ENCODE data around the gene TP53.
A peak's percentile ranks its signal among the peaks of the same experiment; 100 is the strongest.

The TP53 gene

DNA sequence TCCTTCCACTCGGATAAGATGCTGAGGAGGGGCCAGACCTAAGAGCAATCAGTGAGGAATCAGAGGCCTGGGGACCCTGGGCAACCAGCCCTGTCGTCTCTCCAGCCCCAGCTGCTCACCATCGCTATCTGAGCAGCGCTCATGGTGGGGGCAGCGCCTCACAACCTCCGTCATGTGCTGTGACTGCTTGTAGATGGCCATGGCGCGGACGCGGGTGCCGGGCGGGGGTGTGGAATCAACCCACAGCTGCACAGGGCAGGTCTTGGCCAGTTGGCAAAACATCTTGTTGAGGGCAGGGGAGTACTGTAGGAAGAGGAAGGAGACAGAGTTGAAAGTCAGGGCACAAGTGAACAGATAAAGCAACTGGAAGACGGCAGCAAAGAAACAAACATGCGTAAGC, 12.4 kb downstream of the TP53 start:
- DNase-seq (ENCODE audit: low spot score), result no peak

DNA sequence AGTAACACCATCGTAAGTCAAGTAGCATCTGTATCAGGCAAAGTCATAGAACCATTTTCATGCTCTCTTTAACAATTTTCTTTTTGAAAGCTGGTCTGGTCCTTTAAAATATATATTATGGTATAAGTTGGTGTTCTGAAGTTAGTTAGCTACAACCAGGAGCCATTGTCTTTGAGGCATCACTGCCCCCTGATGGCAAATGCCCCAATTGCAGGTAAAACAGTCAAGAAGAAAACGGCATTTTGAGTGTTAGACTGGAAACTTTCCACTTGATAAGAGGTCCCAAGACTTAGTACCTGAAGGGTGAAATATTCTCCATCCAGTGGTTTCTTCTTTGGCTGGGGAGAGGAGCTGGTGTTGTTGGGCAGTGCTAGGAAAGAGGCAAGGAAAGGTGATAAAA, 14.1 kb downstream of the TP53 start:
- DNase-seq (ENCODE audit: low spot score), result peak; percentile 78

DNA sequence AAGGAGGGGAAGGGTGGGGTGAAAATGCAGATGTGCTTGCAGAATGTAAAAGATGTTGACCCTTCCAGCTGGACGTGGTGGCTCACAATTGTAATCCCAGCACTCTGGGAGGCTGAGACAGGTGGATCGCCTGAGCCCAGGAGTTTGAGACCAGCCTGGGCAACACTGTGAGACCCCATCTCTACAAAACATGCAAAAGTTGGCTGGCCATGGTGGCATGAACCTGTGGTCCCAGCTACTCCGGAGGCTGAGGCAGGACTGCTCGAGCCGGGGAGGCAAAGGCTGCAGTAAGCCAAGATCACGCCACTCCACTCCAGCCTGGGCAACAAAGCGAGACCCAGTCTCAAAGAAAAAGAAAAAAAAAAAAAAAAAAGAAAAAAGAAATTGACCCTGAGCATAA, 18.8 kb downstream of the TP53 start:
- DNase-seq (ENCODE audit: low spot score), result no peak

DNA sequence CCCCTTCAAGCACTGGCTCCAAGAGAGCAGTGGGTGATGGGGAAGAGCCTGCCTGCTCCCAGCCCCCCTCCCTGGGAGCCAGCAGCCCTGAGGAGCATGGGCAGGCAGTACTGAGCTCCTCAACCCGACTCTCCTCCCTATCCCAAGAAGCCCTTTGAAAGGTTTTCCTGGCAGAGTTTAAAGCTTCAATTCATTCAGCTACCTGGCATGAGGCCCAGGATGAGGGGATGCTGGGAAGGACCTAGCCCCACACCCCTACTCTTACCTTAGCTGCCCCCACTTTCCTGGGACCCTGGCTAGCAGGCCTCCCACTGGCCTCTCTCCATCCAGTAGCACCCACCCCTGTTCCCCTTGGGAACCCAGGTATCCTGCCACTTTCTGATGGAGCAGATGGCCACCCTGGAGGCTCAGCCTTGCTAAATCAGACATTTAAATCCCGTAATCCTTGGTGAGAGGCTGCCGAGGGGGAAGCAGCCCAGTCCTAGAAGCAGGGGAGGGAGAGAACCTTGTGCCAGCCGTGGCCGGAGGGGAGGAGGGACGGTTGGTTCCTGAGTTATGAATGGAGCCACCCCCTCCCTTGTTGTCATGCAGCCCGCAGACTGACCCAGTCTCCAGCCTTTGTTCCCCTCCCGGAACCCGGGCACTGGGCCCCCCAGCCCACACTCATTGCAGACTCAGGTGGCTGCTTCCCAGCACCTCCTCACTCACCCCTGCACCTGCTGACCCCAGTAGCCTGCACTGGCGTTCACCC, 19.5 kb downstream of the TP53 start:
- no peak for DNase-seq (ENCODE audit: low spot score)

DNA sequence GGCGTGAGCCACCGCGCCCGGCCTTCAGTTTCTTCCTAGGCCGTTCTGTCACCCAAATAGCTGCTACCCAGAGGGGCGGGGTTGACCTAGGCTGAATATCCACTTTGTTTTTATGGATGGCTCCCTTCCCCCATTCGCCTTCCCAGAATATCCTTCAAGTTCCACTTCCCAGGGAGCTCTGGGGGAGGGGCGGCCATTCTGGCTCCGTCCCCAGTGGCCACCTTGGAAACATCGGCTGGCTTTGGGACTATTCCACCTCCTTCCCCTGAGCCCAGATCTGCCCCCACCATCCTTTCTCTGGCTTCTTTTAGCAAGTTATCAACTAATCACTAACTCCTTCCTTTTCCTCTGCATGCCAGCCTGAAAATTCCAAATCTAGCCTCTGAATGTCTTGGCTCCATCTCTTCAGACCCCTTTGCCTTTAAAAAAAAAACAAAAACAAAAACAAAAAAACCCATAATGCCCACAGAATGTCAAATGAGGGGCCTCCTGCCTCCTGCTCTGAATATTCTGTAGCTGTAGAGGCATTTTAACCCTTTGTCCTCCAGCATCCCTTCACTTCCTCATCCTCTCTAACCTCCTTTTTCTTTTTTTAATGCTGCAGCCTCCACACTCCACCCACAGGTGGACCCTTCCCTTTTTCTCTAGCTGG, 30.2 kb downstream of the TP53 start:
- no peak for DNase-seq (ENCODE audit: low spot score)

DNA sequence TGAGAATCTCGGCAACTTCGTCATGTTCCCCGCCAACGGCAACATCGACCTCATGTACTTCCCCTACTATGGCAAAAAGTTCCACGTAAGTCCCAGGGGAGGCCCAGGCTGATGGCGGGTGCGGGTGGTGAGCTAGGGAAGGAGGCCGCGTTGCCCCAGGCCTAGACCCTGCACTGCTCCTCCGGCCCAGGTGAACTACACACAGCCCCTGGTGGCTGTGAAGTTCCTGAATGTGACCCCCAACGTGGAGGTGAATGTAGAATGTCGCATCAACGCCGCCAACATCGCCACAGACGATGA, 31.8 kb downstream of the TP53 start:
- DNase-seq (ENCODE audit: low spot score), result no peak

DNA sequence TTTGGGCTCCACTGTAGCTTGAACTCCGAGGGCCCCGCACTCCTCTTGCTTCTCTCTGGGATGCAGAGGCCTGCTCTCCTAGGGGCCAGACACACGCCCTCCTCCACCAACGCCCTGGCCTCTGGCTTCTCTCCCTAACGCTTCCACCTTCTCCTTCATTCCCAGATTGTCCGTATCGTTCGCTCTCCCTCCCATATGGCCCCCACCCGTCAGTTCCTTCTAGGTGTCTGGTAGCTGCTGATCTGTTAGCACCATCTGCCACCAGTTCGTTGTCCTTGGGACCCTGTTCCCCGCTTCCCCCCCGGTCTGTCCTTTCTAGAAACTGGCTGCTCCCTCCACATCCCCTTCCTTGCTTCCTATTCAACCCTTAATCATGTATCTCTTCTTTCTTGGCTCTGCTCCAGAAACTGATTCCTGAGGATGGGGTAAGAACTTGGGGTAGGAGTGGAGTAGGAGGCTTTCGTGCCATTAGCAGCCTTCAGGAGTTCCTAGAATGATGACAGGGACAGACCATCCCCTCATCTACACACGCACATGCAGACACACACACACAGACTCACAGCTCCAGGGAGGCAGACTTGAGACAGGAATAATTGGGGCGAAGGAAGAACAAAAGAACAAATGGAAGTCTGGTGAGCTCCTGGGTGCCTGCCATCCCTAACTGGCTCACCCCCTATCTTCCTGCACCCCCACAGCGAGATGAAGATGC, 32.3 kb downstream of the TP53 start:
- DNase-seq (ENCODE audit: low spot score), result peak; percentile 23

DNA sequence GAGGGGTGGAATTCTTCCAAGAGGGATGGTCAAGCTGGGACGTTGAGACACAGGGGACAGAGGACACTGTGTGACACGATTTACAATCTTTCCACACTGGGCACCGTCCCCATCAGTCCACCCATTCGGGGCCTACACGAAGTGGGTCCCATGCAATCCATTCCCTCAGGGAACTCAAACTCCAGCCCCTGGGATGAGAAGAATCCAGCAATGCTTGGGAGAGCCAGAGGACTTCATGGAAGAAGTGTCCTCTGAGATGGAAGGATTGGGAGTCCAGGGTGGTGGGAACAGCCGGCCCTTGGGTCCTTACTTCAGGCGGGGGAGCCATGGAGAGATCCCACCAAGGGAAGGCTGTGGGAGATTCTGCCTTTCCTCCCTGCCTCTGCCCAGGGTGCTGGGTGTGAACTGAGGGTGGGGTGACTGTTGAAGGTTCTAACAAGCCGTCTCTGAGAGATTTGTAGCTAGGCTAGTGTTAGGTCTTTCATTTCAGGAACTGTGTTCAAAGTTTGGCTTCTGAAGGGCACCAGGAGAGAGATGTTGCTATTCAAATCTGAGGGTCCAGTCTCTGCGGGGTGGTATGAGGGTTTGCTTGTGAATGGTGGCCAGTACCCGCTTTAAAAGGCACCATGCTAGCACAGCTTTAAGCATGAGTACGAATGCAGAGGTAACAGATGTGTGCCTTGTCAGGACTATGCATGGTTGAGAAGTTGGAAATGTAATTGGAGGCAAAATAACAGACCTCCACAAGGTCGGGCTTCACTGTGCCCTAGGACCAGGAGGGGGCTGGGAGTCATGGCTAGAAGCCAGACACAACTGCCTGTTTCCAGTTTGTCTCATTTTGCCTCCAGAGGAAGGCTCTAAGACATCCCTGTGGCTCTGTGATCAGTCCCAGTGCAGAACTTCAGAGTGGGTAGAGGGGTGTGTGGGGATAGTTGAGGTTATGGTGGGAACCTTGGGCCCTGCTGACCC, 34.6 kb downstream of the TP53 start:
- peak; percentile 51 for DNase-seq (ENCODE audit: low spot score)

DNA sequence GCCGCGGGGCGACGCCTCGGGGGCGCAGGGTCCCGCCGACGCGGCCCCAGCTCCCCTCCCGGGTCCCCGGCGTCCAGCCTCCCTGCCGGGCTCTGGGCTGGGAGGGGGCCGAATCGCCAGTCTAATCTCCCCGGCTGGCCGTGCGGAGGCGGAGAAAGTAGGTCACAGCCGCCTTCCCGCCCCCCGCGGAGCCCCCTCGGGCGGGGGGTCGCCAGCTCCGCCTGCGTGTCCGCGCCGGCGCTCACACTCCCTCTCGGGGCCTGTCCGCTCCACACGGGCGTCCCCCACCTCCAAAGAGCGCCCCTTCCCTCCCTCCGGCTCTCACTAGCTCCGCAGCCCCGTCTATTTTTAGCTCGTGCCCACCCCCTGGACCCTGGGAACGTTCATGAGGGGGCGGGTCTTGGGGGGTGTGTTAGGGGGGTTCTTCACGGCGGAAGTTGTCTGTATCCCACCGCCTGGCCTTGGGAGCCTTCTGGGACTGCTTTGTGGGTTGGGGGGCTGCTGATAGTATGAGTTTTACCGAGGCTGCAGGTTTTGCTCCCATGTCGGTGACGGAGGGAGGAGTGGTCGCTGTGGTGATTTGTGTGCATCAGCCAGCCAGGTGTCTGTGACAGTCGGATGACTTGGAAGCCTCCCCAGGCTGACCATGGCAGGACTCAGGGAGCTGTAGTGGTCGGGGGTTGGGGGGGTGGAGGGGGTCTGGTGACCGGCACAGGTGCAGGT, 35.5 kb downstream of the TP53 start:
- peak; percentile 60 for DNase-seq (ENCODE audit: low spot score)

DNA sequence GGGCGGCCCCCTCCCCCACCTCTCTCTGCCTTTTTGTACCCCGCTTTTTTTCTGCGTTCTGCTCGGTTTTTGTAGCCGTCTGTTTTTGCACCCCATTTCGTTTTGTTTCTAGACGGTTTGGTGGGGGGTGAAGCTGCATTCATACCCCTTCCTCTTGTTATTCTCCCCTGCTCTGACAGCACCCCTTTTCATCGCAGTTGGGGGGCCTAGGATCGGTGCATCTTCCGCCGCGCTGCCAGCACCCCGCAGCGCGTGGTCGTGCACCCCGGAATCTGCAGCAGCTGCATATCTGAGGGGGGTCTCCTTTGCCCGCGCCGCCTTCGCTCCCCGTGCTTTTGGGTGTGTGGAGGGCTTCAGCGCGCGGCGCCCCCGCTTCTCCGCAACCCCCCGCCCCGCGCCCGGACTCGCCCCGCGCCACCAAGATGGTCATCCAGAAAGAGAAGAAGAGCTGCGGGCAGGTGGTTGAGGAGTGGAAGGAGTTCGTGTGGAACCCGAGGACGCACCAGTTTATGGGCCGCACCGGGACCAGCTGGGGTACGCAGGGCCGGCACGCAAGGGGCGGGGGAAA, 36.1 kb downstream of the TP53 start:
- peak; percentile 60 for DNase-seq (ENCODE audit: low spot score)

DNA sequence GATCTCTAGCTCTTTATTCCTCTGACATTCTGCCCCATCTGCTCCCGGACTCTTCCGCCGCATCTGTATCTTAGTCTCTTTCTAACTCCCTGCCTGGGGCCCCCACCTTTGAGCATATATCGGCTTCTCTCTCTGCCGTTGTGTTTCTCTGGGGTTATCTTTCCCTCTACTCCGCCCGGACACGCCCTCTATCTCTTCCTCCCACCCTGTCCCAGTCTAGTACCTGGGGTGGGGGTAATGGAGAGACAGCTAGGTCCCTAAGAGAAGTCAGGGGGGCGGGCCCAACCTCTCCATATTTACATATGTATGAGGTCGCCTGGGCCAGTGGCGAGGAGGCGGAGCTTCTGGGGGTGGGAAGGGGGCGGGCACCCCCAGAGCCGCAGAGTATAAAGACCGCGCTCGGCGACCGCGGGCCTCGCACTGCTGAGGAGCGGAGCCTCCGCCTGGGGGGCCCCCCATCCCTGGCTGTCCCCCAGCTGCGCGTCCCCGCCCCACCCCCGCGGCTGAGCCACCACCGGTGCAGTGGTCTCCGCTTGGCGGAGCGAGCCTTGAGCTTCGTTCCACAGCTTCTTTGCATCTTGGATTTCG, 36.7 kb downstream of the TP53 start, which contains the start of gene ATP1B2:
ATP1B2 (plus strand) TSS at position 418 of the 588 bp plus-strand sequence. CDS start 593 bp downstream, outside the sequence.
- peak; percentile 94 for DNase-seq (ENCODE audit: low spot score)

DNA sequence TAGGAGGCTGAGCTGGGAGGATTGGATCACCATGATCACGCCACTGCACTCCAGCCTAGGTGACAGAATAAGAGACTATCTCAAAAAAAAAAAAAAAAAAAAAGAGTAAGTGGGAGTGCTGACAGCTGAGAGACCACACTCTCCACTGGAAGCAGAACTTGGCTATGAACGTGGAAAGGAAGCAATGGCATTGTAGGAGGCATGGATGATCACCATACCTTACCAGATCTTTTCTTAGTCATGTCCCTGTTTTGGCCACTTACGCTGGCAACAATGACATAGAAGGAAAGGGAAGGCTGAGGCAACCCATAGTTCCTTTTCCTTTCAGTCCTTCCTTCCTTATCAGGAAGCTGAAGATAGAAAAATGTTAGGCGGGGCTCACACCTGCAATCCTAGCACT, 40.3 kb downstream of the TP53 start:
- peak; percentile 31 for DNase-seq (ENCODE audit: low spot score)

DNA sequence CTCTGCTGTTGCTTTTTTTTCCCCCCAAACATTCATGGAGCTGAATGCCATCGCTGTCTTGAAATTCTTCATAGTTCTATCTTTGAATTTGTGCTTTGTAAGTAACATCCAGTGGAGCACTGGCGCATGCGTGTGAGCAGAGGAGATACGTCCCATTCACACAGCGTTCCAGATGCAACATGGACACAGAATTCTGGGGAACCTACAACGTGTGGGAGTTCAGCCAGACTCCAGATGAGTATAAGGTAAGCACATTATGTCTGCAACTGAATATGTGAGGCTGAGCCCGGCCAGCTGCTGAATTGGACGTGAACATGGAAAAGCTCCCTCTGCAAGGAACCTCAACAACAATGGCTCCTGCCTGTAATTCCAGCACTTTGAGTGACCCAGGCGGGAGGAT, 40.8 kb downstream of the TP53 start:
- no peak for DNase-seq (ENCODE audit: low spot score)

DNA sequence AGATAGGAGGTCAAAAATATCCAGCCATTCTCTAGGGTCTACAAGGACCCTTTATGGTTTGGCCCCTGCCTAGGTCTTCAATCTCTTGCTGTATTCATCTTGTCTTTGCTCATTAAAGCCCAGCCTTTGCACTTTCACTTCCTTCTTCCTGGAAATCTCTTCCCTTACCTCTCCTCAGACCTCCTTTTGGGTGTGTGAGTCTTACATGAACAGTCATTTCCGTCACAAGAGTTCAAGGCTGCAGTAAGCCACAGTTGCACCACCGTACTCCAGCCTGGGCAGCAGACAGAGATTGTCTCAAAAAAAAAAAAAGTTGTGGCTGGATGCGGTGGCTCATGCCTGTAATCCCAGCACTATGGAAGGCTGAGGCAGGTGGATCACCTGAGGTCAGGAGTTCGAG, 42.5 kb downstream of the TP53 start:
- no peak for DNase-seq (ENCODE audit: low spot score)

DNA sequence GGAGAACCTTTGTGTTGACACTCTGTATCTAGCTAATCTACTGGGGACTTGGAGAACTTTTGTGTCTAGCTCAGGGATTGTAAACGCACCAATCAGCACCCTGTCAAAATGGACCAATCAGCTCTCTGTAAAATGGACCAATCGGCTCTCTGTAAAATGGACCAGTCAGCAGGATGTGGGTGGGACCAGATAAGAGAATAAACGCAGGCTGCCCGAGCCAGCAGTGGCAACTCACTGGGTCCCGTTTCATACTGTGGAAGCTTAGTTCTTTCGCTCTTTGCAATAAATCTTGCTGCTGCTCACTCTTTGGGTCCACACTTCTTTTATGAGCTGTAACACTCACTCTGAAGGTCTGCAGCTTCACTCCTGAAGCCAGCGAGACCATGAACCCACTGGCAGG, 45.7 kb downstream of the TP53 start:
- peak; percentile 37 for DNase-seq (ENCODE audit: low spot score)

DNA sequence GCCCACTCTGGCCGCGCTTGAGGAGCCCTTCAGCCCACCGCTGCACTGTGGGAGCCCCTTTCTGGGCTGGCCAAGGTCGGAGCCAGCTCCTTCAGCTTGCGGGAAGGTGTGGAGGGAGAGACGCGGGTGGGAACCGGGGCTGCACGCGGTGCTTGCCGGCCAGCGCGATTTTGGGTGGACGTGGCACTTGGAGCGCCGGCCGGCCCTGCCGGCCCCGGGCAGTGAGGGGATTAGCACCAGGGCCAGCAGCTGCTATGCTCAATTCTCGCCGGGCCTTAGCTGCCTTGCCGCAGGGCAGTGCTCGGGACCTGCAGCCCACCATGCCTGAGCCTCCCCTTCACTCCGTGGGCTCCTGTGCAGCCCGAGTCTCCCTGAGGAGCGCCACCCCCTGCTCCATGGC, 46.5 kb downstream of the TP53 start:
- DNase-seq (ENCODE audit: low spot score), result no peak

DNA sequence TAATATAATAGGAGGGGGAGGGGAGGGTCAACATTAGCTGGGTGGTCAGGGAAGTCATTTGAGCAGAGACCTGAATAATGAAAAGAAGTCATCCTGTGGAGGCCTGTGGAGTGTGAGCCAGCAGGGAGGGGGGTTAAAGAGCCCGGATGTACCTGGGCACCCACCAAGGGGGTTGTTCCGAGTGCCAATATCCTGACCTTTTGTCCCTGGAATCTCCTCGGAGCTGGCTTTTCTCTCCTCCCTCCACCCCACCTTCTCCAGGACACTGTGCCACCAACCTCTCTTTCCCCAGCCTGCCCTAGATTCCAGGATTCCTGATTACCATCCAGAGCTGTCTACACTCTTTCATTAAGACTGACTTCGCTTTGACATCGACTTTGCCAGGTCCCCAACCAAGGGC, 51.1 kb downstream of the TP53 start:
- DNase-seq (ENCODE audit: low spot score), result no peak

DNA sequence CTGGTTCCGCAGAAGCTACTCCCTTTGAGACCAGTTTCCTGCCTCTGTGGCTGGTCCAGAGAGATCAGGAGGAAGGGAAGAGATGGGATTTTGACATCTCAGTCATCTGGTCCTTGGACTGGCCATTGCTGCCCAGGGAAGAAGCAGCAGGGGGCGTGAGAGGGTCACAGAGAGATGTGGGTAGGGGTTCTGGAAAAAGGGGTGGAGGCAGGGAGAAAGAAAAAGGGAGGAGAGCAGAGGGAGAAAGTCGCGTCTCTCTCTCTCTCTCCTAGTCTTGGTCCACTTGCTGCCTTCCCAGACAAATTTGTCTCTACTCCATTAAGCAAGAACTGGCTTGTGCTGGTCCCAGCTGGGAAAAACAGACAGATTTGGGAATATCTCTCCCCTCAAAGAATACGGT, 52.9 kb downstream of the TP53 start:
- DNase-seq (ENCODE audit: low spot score), result peak; percentile 54

DNA sequence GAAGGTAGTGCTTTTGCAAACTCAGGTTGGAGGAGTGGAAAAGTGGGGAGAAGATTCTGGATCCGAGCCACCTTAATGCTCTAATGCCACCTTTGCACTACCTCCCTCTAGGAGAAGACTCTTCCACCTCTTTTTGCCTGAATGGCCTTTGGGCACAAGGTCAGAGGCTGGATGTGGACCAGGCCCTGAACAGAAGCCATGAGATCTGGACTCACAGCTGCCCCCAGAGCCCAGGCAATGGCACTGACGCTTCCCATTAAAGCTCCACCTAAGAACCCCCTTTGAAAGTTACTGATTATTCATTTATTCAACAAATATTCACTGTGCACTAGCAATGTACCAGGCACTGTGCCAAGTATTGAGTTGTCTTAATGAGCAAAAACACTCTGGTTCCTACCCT, 54.2 kb downstream of the TP53 start:
- DNase-seq (ENCODE audit: low spot score), result no peak

DNA sequence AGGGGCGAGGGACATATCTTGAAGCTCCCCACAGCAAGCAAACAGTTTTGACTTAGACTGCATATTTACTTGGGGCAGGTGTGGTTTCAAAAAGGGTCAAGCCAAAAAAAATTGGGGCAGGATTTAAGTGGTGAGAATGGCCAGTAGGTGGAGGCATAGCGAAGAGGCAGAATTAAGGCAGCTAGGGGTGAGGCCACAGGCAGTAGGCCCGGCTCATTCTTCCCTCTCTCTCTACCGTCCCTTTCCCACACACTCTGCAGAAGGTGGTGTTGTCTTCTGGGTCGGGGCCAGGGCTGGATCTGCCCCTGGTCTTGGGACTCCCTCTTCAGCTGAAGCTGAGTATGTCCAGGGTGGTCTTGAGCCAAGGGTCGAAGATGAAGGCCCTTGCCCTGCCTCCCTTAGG, 54.8 kb downstream of the TP53 start:
- DNase-seq (ENCODE audit: low spot score), result peak; percentile 83

Data from hematopoietic multipotent progenitor cell treated with erythropoietin and hydrocortisone succinate and interleukin-3 and kit ligand, for 17 days (in vitro differentiated cells).